Activated CD4-positive, alpha-beta T cell treated with anti-CD3 and anti-CD28 coated beads, Interleukin-2, amount 50 U/mL, for 1 hour (primary cell): ENCODE data around the gene MRGPRG.
"Not testable (repeated sequence)": the region's sequence is repeated elsewhere in the genome, so short reads cannot be mapped to it uniquely, and the experiment has no call there.

Experiments
- DNase-seq: peaks from one replicate; pipeline ENCODE4 v3.0.0-alpha.2; 2020

MRGPRG gene

GRCh38 chr11:3218483-3219280 is at the start of gene MRGPRG:
Gene MRGPRG (minus strand): TSS chr11:3218813. CDS start chr11:3218813, 0 bp downstream.
- DNase-seq = no peak

- DNase-seq = not testable (repeated sequence)
Measured at GRCh38 chr11:3262548-3262947, 43.9 kb upstream of the MRGPRG start.

- DNase-seq = not testable (repeated sequence)
Measured at GRCh38 chr11:3261831-3262230, 43.2 kb upstream of the MRGPRG start.

GRCh38 chr11:3257509-3257908 is 38.9 kb upstream of the MRGPRG start:
- not testable (repeated sequence) for DNase-seq

GRCh38 chr11:3255241-3255640 is 36.6 kb upstream of the MRGPRG start:
- DNase-seq = not testable (repeated sequence)

- not testable (repeated sequence) for DNase-seq
Measured at GRCh38 chr11:3254773-3255172, 36.2 kb upstream of the MRGPRG start.

GRCh38 chr11:3245071-3245470 is 26.5 kb upstream of the MRGPRG start:
- no peak for DNase-seq

- no peak for DNase-seq
Measured at GRCh38 chr11:3243880-3244279, 25.3 kb upstream of the MRGPRG start.

GRCh38 chr11:3237119-3237518 is 18.5 kb upstream of the MRGPRG start:
- DNase-seq = no peak

- DNase-seq = no peak
Measured at GRCh38 chr11:3234846-3235245, 16.2 kb upstream of the MRGPRG start.

- no peak for DNase-seq
Measured at GRCh38 chr11:3232956-3233355, 14.3 kb upstream of the MRGPRG start.

GRCh38 chr11:3231851-3232744 is 13.5 kb upstream of the MRGPRG start, which contains the start of gene MRGPRE:
Gene MRGPRE (minus strand): TSS chr11:3232417. CDS start chr11:3228799, 3,618 bp downstream.
- no peak for DNase-seq

- no peak for DNase-seq
Measured at GRCh38 chr11:3231550-3231850, 12.9 kb upstream of the MRGPRG start.

GRCh38 chr11:3230636-3231549 is 12.3 kb upstream of the MRGPRG start:
- DNase-seq = no peak

- DNase-seq = no peak
Measured at GRCh38 chr11:3229673-3230630, 11.3 kb upstream of the MRGPRG start.

GRCh38 chr11:3228445-3228829 is 9.8 kb upstream of the MRGPRG start:
- no peak for DNase-seq

- DNase-seq = no peak
Measured at GRCh38 chr11:3227568-3228444, 9.2 kb upstream of the MRGPRG start.

GRCh38 chr11:3226846-3227567 is 8.4 kb upstream of the MRGPRG start:
- DNase-seq = no peak

GRCh38 chr11:3225826-3226750 is 7.5 kb upstream of the MRGPRG start:
- no peak for DNase-seq
